Thyroid gland (tissue), 4 donors: Measurements from ENCODE around the gene SDHA. TPM values are rescaled to one million over a fixed set of nuclear protein-coding genes. Genes with fewer than 3 reads are reported as not detected.
"Not testable (repeated sequence)": the region's sequence is repeated elsewhere in the genome, so short reads cannot be mapped to it uniquely, and the experiment has no call there.

Source experiments
- DNase-seq, 2 donors: peaks; one replicate each; pipeline ENCODE4 v3.0.0-alpha.2; 2019
- H3K27ac ChIP-seq, 3 donors: fragments of 200-600 bp; sonication (generic); 1 replicate in 2 of 3; 2 replicates in 1 of 3; pipeline ENCODE4 v1.5.1; 2016 to 2019; ENCODE audit warnings: mild to moderate bottlenecking in 1 of 3, moderate library complexity in 1 of 3
- H3K27me3 ChIP-seq: fragments of 200-600 bp; sonication (generic); one replicate; pipeline ENCODE4 v1.5.1; 2019
- H3K36me3 ChIP-seq, 2 donors: fragments of 200-600 bp; sonication (generic); one replicate each; pipeline ENCODE4 v1.5.1; 2016 to 2019
- H3K4me1 ChIP-seq, 2 donors: fragments of 200-600 bp; sonication (generic); one replicate each; pipeline ENCODE4 v1.5.1; 2017 to 2019
- H3K4me3 ChIP-seq, 3 donors: fragments of 200-600 bp; sonication (generic); replicated peaks in 1 of 3; 1 replicate in 2 of 3; 2 replicates in 1 of 3; pipeline ENCODE4 v1.5.1; 2016; ENCODE audit warnings: mild to moderate bottlenecking in 1 of 3
- H3K9me3 ChIP-seq: fragments of 200-600 bp; sonication (generic); one replicate; pipeline ENCODE4 v1.5.1; 2017
- CTCF ChIP-seq, 6 experiments: fragments of 200-600 bp in 3 of 6; fragments of 450-650 bp in 3 of 6; sonication (generic) in 3 of 6; IDR thresholded peaks; one replicate each; pipeline ENCODE4 v1.5.1; 2016 to 2019; ENCODE audit warnings: antibody characterized with exemption in 6 of 6, mild to moderate bottlenecking in 2 of 6, inconsistent platforms in 1 of 6, moderate library complexity in 1 of 6
- POLR2A ChIP-seq, 2 donors: fragments of 450-650 bp; IDR thresholded peaks; one replicate each; pipeline ENCODE4 v1.6.1; 2017; ENCODE audit warnings: antibody characterized with exemption in 2 of 2, mild to moderate bottlenecking in 2 of 2, moderate library complexity in 1 of 2
- WGBS, 2 donors: methylation state at CpG; one replicate each; pipeline ENCODE4 v1.1.5; 2017; 5-methylcytosine and 5-hydroxymethylcytosine counted together
- intact Hi-C: fragments of 100-400 bp; cut with DNase I; formaldehyde crosslinking; loops from one replicate; pipeline ENCODE4 v1.15.1; 2023
- total RNA-seq, 4 donors: library from RNA; depleted of rRNA; stranded (reverse); fragments of >200 nt; gene quantifications; one replicate each; pipeline ENCODE4 v1.2.3, GENCODE V29; 2016

The SDHA gene
- 100 to 1,000 TPM in 1 of 4 donors, 10 to 100 TPM in 3; 86.9 to 102 (median 92.2) TPM for total RNA-seq

- H3K9me3 ChIP-seq, H3K36me3 ChIP-seq, H3K27me3 ChIP-seq, intact Hi-C loops: not testable (repeated sequence)
- peaks cover 3 to 15% of the 10 kb centered on the region in 2 donors for H3K4me1 ChIP-seq
- peak; percentile 67 to 96 for TF ChIP-seq POLR2A (IDR thresholded peaks at IDR 0.05)
- peak in 2 of 6 experiments; percentile 23 to 35 for TF ChIP-seq CTCF (IDR thresholded peaks at IDR 0.05)
- WGBS, 2 donors = 2 to 3% methylated on average over 24 to 27 of the region's 75 CpGs
- H3K27ac ChIP-seq = peak within 1 kb of the TSS; percentile 70 to 87 (median 71)
- peak; percentile 96 to 97 for DNase-seq
- peak within 1 kb of the TSS; percentile 79 to 83 (median 81) for H3K4me3 ChIP-seq
Observed at GRCh38 chr5:217494-218456, at the start of gene SDHA, which contains the start of gene CCDC127. TSS of gene SDHA (plus strand) at chr5:218320. CDS start at chr5:218356, 36 bp downstream. TSS of gene CCDC127 (minus strand) at chr5:218153. CDS start at chr5:216849, 1,304 bp downstream.

GRCh38 chr5:169071-169727 is 48.9 kb upstream of the SDHA start:
- Histone ChIP-seq H3K27ac (no peak overlapping the region), H3K36me3 (no peaks in the 10 kb centered on the region), H3K27me3 (no peaks in the 10 kb centered on the region), H3K4me1 (peaks cover 0 to 18% of the 10 kb centered on the region in 2 donors), H3K4me3 (no peak overlapping the region), H3K9me3 (no peaks in the 10 kb centered on the region)
- 58 to 75% methylated on average over 24 to 31 of the region's 32 CpGs for WGBS, 2 donors
- intact Hi-C loops = no loop called here
- peak; percentile 17 to 42 for DNase-seq
- TF ChIP-seq CTCF (IDR thresholded peaks at IDR 0.05) (no peak), POLR2A (IDR thresholded peaks at IDR 0.05) (no peak)

- intact Hi-C loops = no loop called here
- TF ChIP-seq CTCF (IDR thresholded peaks at IDR 0.05) (no peak), POLR2A (IDR thresholded peaks at IDR 0.05) (no peak)
- 54 to 81% methylated on average over 11 to 12 of the region's 12 CpGs for WGBS, 2 donors
- DNase-seq = no peak
- H3K36me3 ChIP-seq = no peaks in the 10 kb centered on the region
- H3K4me3 ChIP-seq = no peak overlapping the region
- no peak overlapping the region for H3K27ac ChIP-seq
- H3K27me3 ChIP-seq = no peaks in the 10 kb centered on the region
- peaks cover 0 to 18% of the 10 kb centered on the region in 2 donors for H3K4me1 ChIP-seq
- H3K9me3 ChIP-seq = no peaks in the 10 kb centered on the region
Observed at GRCh38 chr5:169728-170094, 48.4 kb upstream of the SDHA start.

GRCh38 chr5:170971-171800 is 46.9 kb upstream of the SDHA start:
- TF ChIP-seq CTCF (IDR thresholded peaks at IDR 0.05) = no peak
- no peak for TF ChIP-seq POLR2A (IDR thresholded peaks at IDR 0.05)
- H3K4me3 ChIP-seq = no peak overlapping the region
- DNase-seq = no peak
- WGBS, 2 donors = 81 to 88% methylated on average over 14 to 22 of the region's 37 CpGs
- intact Hi-C loops = no loop called here
- H3K9me3 ChIP-seq = no peaks in the 10 kb centered on the region
- no peaks in the 10 kb centered on the region for H3K36me3 ChIP-seq
- peak overlapping the region in 1 of 3 donors; percentile 22 for H3K27ac ChIP-seq
- H3K4me1 ChIP-seq = peaks cover 0 to 18% of the 10 kb centered on the region in 2 donors
- H3K27me3 ChIP-seq = no peaks in the 10 kb centered on the region
